Breast epithelium (tissue), 3 donors: Measurements from ENCODE around the gene FPGS.

ENCODE experiments used
- POLR2A ChIP-seq: fragments of 450-650 bp; IDR thresholded peaks from one replicate; pipeline ENCODE4 v1.6.1; 2016; ENCODE audit warnings: antibody characterized with exemption, mild to moderate bottlenecking, moderate library complexity
- POLR2AphosphoS5 ChIP-seq, 3 donors: sonication (generic); formaldehyde crosslinking; IDR thresholded peaks; one replicate each; pipeline ENCODE4 v1.6.1; 2017; ENCODE audit warnings: antibody characterized with exemption in 3 of 3
- TF ChIP-seq, protein P1 (sequence below), 3 donors: fragments of 450-650 bp; IDR thresholded peaks; one replicate each; pipeline ENCODE4 v1.5.1; 2016 to 2017; ENCODE audit warnings: antibody characterized with exemption in 3 of 3, mild to moderate bottlenecking in 3 of 3, moderate library complexity in 3 of 3

- TF ChIP-seq POLR2A (no peak), POLR2AphosphoS5 (IDR thresholded peaks at IDR 0.05) (no peak)
- TF ChIP-seq, protein P1, sequence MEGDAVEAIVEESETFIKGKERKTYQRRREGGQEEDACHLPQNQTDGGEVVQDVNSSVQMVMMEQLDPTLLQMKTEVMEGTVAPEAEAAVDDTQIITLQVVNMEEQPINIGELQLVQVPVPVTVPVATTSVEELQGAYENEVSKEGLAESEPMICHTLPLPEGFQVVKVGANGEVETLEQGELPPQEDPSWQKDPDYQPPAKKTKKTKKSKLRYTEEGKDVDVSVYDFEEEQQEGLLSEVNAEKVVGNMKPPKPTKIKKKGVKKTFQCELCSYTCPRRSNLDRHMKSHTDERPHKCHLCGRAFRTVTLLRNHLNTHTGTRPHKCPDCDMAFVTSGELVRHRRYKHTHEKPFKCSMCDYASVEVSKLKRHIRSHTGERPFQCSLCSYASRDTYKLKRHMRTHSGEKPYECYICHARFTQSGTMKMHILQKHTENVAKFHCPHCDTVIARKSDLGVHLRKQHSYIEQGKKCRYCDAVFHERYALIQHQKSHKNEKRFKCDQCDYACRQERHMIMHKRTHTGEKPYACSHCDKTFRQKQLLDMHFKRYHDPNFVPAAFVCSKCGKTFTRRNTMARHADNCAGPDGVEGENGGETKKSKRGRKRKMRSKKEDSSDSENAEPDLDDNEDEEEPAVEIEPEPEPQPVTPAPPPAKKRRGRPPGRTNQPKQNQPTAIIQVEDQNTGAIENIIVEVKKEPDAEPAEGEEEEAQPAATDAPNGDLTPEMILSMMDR (IDR thresholded peaks at IDR 0.05) = no peak
Observed at GRCh38 chr9:127863191-127863621, 60.5 kb downstream of the FPGS start.
